ENCODE data around the gene UBE2G2.

UBE2G2 gene

GRCh38 chr21:44773291-44773932 lies 28.2 kb downstream of the UBE2G2 start:
- TF ChIP-seq FOXM1 (IDR thresholded peaks at IDR 0.05; ENCODE audit: borderline replicate concordance, low read depth) (no peak), EP300 (IDR thresholded peaks at IDR 0.05; ENCODE audit: borderline replicate concordance) (peak; percentile 54; the same call in 1 of the 2 replicates), CREB1 (IDR thresholded peaks at IDR 0.05; ENCODE audit: low read depth) (no peak), TCF12 (IDR thresholded peaks at IDR 0.05; ENCODE audit: low read depth) (peak; percentile 88), USF1 (IDR thresholded peaks at IDR 0.05) (no peak), TEAD4 (IDR thresholded peaks at IDR 0.05) (peak; percentile 54), MAX (IDR thresholded peaks at IDR 0.05) (no peak), NFIC (IDR thresholded peaks at IDR 0.05) (0 out of 2 replicates have a peak, but pooled peaks have one; percentile 34)

- TF ChIP-seq EGR1 (IDR thresholded peaks at IDR 0.05) (no peak), REST (IDR thresholded peaks at IDR 0.05; ENCODE audit: low read depth) (no peak), CREB1 (IDR thresholded peaks at IDR 0.05; ENCODE audit: low read depth) (no peak), USF1 (IDR thresholded peaks at IDR 0.05) (no peak), YY1 (IDR thresholded peaks at IDR 0.05; ENCODE audit: low read depth) (no peak), RAD21 (IDR thresholded peaks at IDR 0.05; ENCODE audit: low read depth) (no peak), NFIC (IDR thresholded peaks at IDR 0.05) (no peak), TEAD4 (IDR thresholded peaks at IDR 0.05) (no peak), FOXM1 (IDR thresholded peaks at IDR 0.05; ENCODE audit: borderline replicate concordance, low read depth) (no peak), CEBPB (IDR thresholded peaks at IDR 0.05) (no peak), MAX (IDR thresholded peaks at IDR 0.05) (no peak)
Observed at GRCh38 chr21:44771896-44772525, 29.6 kb downstream of the UBE2G2 start.

- no peak for TF ChIP-seq YY1 (IDR thresholded peaks at IDR 0.05; ENCODE audit: low read depth)
- TF ChIP-seq TEAD4 (IDR thresholded peaks at IDR 0.05), result no peak
- no peak for TF ChIP-seq RAD21 (IDR thresholded peaks at IDR 0.05; ENCODE audit: low read depth)
- no peak for TF ChIP-seq NFIC (IDR thresholded peaks at IDR 0.05)
- TF ChIP-seq ZBTB7A (IDR thresholded peaks at IDR 0.05; ENCODE audit: low read depth), result no peak
- TF ChIP-seq FOXM1 (IDR thresholded peaks at IDR 0.05; ENCODE audit: borderline replicate concordance, low read depth), result no peak
- no peak for TF ChIP-seq CREB1 (IDR thresholded peaks at IDR 0.05; ENCODE audit: low read depth)
- TF ChIP-seq EP300 (IDR thresholded peaks at IDR 0.05; ENCODE audit: borderline replicate concordance), result no peak
- no peak for TF ChIP-seq EGR1 (IDR thresholded peaks at IDR 0.05)
- no peak for TF ChIP-seq TAF1 (IDR thresholded peaks at IDR 0.05; ENCODE audit: low read depth)
- no peak for TF ChIP-seq MAX (IDR thresholded peaks at IDR 0.05)
- no peak for TF ChIP-seq USF1 (IDR thresholded peaks at IDR 0.05)
- no peak for TF ChIP-seq CEBPB (IDR thresholded peaks at IDR 0.05)
- no peak for TF ChIP-seq REST (IDR thresholded peaks at IDR 0.05; ENCODE audit: low read depth)
Observed at GRCh38 chr21:44767834-44768831, 33.5 kb downstream of the UBE2G2 start.

GRCh38 chr21:44766818-44767354 lies 34.7 kb downstream of the UBE2G2 start:
- TF ChIP-seq TAF1 (IDR thresholded peaks at IDR 0.05; ENCODE audit: low read depth) (no peak), EP300 (IDR thresholded peaks at IDR 0.05; ENCODE audit: borderline replicate concordance) (no peak), NFIC (IDR thresholded peaks at IDR 0.05) (no peak), FOXM1 (IDR thresholded peaks at IDR 0.05; ENCODE audit: borderline replicate concordance, low read depth) (no peak), CEBPB (IDR thresholded peaks at IDR 0.05) (no peak)

Measured in Ishikawa (cell line).